Activated B cell treated with CpG ODN at 0.5 μM for 24 hours (primary cell): ENCODE measurements around the gene SRSF1. TPM values are rescaled to one million over a fixed set of nuclear protein-coding genes. Genes with fewer than 3 reads are reported as not detected.

Experiments
- ATAC-seq: fragments of 200-7000 bp; cut with Tn5 transposase; one replicate; pipeline ENCODE4 v1.10.0; 2021; ENCODE audit warnings: low read depth, mild to moderate bottlenecking, moderate library complexity
- CTCF ChIA-PET: fragments of 350-600 bp; sonication (Branson Sonifier 250); formaldehyde crosslinking; loops from one replicate; lab custom pipeline; 2021; ENCODE audit warnings: antibody characterized with exemption; lab: Charles Lee
- POLR2A ChIA-PET: fragments of 350-600 bp; sonication (Branson Sonifier 250); formaldehyde crosslinking; loops from one replicate; lab custom pipeline; 2021; ENCODE audit warnings: antibody characterized with exemption; lab: Charles Lee
- DNase-seq: peaks from one replicate; pipeline ENCODE4 v3.0.0; 2022
- H3K27ac Mint-ChIP-seq: one replicate; pipeline ENCODE4 v1.8.0; 2020; ENCODE audit warnings: mixed read lengths
- H3K27me3 Mint-ChIP-seq: one replicate; pipeline ENCODE4 v1.8.0; 2021; ENCODE audit warnings: mixed read lengths
- H3K36me3 Mint-ChIP-seq: one replicate; pipeline ENCODE4 v1.8.0; 2021; ENCODE audit warnings: low read depth, mixed read lengths
- H3K4me1 Mint-ChIP-seq: one replicate; pipeline ENCODE4 v1.8.0; 2021; ENCODE audit warnings: mixed read lengths
- H3K4me3 Mint-ChIP-seq: one replicate; pipeline ENCODE4 v1.8.0; 2020; ENCODE audit warnings: mild to moderate bottlenecking, mixed read lengths
- H3K9me3 Mint-ChIP-seq: one replicate; pipeline ENCODE4 v1.8.0; 2020; ENCODE audit warnings: mixed read lengths
- intact Hi-C: fragments of 100-400 bp; cut with micrococcal nuclease; formaldehyde crosslinking; loops from one replicate; pipeline ENCODE4 v1.15.1; 2024
- total RNA-seq: library from RNA; stranded (reverse); gene quantifications from 2 replicates; pipeline ENCODE4 v1.2.3, GENCODE V29; 2022
- TF ChIP-seq, protein P1 (sequence below): fragments of 200-600 bp; IDR thresholded peaks from one replicate; pipeline ENCODE4 v1.8.0; 2022; ENCODE audit warnings: antibody characterized with exemption, mild to moderate bottlenecking

The SRSF1 gene
- total RNA-seq, 1 donor from 2014 or later: 289 TPM

DNA sequence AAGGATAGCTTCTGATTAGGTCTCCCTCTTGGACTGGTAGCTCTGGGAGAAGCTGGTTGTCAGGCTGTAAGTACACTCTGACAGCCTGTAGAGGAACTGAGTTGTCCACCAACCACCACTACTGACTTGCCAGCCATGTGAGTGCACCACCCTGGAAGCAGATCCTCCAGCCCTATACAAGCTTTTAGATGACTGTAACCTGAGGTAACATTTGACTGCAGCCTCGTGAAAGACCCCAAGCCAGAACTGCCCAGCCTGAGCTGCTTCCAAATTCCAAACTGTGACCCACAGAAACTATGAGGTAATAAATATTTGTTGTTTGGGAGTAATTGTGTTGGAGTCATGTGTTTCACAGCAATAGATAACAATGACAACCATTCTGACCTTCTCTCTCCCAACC is 45.4 kb upstream of the SRSF1 start:
- no peak for ATAC-seq
- no peak overlapping the region for H3K4me3 Mint-ChIP-seq
- H3K4me1 Mint-ChIP-seq: no peaks in the 10 kb centered on the region
- no peaks in the 10 kb centered on the region for H3K36me3 Mint-ChIP-seq
- H3K9me3 Mint-ChIP-seq: no peaks in the 10 kb centered on the region
- H3K27ac Mint-ChIP-seq: no peak overlapping the region
- peaks cover 14% of the 10 kb centered on the region for H3K27me3 Mint-ChIP-seq
- TF ChIP-seq, protein P1, sequence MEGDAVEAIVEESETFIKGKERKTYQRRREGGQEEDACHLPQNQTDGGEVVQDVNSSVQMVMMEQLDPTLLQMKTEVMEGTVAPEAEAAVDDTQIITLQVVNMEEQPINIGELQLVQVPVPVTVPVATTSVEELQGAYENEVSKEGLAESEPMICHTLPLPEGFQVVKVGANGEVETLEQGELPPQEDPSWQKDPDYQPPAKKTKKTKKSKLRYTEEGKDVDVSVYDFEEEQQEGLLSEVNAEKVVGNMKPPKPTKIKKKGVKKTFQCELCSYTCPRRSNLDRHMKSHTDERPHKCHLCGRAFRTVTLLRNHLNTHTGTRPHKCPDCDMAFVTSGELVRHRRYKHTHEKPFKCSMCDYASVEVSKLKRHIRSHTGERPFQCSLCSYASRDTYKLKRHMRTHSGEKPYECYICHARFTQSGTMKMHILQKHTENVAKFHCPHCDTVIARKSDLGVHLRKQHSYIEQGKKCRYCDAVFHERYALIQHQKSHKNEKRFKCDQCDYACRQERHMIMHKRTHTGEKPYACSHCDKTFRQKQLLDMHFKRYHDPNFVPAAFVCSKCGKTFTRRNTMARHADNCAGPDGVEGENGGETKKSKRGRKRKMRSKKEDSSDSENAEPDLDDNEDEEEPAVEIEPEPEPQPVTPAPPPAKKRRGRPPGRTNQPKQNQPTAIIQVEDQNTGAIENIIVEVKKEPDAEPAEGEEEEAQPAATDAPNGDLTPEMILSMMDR: no peak
- intact Hi-C loops: no loop called here
- POLR2A ChIA-PET: interaction anchor here (0.6 kb wide), 1 partner anchor 192 kb away, joined by 5 read pairs; no protein-coding TSS in a partner anchor
- CTCF ChIA-PET: no interaction called here
- no peak for DNase-seq

DNA sequence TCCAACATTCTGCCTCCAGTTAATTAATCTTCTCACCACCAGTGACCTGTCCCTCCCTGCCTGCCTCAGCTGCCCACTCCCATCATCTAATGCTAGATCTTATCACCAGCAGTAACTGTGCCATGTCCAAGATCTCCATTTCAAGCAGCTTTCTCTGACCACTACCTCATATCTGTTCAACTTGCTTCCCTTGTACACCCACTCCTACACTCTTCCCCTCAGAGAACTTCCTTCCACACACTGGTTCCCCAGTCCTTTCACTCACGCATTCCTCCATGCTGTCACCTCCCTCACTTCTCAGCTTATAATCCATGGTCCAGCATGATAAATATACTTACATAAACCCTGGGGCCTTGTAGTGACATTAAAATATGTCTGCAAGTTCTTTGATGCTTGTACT is 44.4 kb upstream of the SRSF1 start:
- DNase-seq (no peak), ATAC-seq (no peak)
- Mint-ChIP-seq H3K36me3 (no peaks in the 10 kb centered on the region), H3K4me1 (no peaks in the 10 kb centered on the region), H3K4me3 (no peak overlapping the region), H3K27me3 (peaks cover 16% of the 10 kb centered on the region), H3K27ac (no peak overlapping the region), H3K9me3 (no peaks in the 10 kb centered on the region)
- ChIA-PET CTCF (no interaction called here), POLR2A (no interaction called here)
- TF ChIP-seq, protein P1: no peak
- intact Hi-C loops: no loop called here

DNA sequence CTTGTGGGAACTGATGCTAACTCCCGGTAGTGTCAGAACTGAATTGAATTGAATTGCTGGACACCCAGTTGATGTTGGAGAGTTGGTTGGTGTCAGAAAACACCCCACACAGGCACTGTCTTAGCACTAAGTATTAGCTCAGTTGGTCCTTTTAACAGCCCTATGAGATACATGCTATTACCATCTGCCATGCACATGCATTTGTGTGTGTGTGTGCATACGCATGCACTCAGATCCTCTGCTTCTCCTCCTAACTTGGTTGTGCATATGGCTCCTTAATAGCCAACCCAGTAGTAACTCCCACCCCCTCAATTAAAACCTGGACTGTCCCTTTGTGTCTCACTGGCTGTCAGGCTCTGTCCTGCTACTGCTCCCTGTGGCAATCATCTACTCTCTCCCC is 43.9 kb upstream of the SRSF1 start:
- H3K9me3 Mint-ChIP-seq: no peaks in the 10 kb centered on the region
- intact Hi-C loops: no loop called here
- H3K4me1 Mint-ChIP-seq: no peaks in the 10 kb centered on the region
- no peak overlapping the region for H3K27ac Mint-ChIP-seq
- DNase-seq (no peak), ATAC-seq (no peak)
- ChIA-PET CTCF (no interaction called here), POLR2A (no interaction called here)
- H3K36me3 Mint-ChIP-seq: no peaks in the 10 kb centered on the region
- TF ChIP-seq, protein P1: no peak
- H3K27me3 Mint-ChIP-seq: peaks cover 16% of the 10 kb centered on the region
- no peak overlapping the region for H3K4me3 Mint-ChIP-seq

DNA sequence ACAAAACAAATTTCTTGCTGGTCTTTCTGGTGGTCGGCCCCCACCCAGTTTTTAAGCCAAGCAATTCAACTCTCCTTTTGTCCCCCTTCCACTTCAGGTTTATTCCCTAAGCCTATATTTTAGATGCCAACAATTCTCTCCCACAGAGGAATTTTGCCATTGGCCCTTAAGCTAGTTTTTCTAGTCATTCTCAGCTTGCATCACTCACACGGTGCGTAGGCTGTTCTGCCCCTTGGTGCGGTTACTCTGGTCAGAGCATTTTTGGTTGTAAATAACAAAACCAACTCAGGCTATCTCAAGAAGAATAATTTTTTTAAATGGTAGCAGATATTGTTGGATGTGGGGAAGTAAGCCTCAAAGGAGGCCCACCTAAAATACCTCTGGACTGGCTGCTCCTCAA is 42.5 kb upstream of the SRSF1 start:
- ChIA-PET CTCF (no interaction called here), POLR2A (no interaction called here)
- H3K27ac Mint-ChIP-seq: no peak overlapping the region

DNA sequence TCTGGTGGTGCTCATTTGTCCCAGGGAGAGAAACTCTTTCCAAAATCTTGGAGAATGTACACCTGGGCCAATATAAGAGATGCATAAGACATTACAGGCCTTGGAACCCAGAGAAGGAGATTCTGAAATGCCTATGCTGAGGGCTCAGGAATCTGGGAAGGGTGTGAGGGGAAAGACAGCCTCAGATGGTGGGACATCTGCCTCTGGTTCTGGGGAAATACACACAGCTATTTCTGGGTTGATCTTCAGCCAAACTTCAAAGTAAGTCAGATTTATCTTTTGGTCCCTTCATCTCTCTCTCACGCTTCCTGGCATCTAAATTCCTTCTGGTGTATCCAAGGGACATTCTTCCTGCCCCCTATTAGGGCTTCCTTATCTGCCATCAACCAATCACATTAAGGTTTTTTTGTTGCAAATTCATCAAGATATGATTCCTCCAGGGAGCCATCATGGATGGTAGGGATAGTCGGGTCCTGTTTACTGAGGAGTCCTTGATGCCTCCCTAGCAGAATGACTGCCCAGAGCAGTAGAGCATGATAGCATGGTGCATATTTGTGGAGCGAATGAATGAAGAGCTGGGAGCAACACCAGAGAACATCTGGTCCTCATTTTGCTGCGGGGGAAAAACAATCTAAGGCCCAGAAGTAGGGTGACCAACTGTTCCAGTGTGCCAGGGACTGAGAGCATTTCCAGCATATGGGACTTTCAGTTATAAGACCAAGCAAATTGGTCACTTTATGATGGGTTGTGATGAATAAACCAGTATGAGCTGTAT is 40.5 kb upstream of the SRSF1 start:
- TF ChIP-seq, protein P1: no peak
- peaks cover 28% of the 10 kb centered on the region for H3K27me3 Mint-ChIP-seq
- no peak for DNase-seq
- no peak overlapping the region for H3K4me3 Mint-ChIP-seq
- H3K36me3 Mint-ChIP-seq: no peaks in the 10 kb centered on the region
- no peaks in the 10 kb centered on the region for H3K4me1 Mint-ChIP-seq
- intact Hi-C loops: no loop called here
- no peak for ATAC-seq
- H3K9me3 Mint-ChIP-seq: no peaks in the 10 kb centered on the region
- ChIA-PET POLR2A (no interaction called here), CTCF (no interaction called here)
- H3K27ac Mint-ChIP-seq: no peak overlapping the region

More for the DNA sequence above, 42.5 kb upstream of the SRSF1 start:
- H3K4me3 Mint-ChIP-seq: no peak overlapping the region
- ATAC-seq (no peak), DNase-seq (no peak)
- peaks cover 18% of the 10 kb centered on the region for H3K27me3 Mint-ChIP-seq
- H3K9me3 Mint-ChIP-seq: no peaks in the 10 kb centered on the region
- TF ChIP-seq, protein P1: no peak
- H3K4me1 Mint-ChIP-seq: no peaks in the 10 kb centered on the region
- H3K36me3 Mint-ChIP-seq: no peaks in the 10 kb centered on the region
- intact Hi-C loops: no loop called here
